BE2C (cell line): Measurements from ENCODE around the gene TIFAB.

Source experiments
- DNase-seq: peaks from one replicate; pipeline ENCODE4 v3.0.0-alpha.2; 2020
- H3K27me3 ChIP-seq: fragments of 250-450 bp; sonication (Bioruptor Pico); 2 replicates; pipeline ENCODE4 v1.5.1; 2020; ENCODE audit warnings: mild to moderate bottlenecking
- H3K36me3 ChIP-seq: fragments of 250-450 bp; sonication (Bioruptor Pico); 2 replicates; pipeline ENCODE4 v1.5.1; 2020; ENCODE audit warnings: mild to moderate bottlenecking
- H3K4me1 ChIP-seq: fragments of 250-450 bp; sonication (Bioruptor Pico); 2 replicates; pipeline ENCODE4 v1.5.1; 2020
- H3K4me3 ChIP-seq: 2 replicates; pipeline ENCODE4 v1.5.1; 2011; ENCODE audit warnings: low read depth, low read length
- H3K9me3 ChIP-seq: fragments of 250-450 bp; sonication (Bioruptor Pico); 2 replicates; pipeline ENCODE4 v1.5.1; 2020
- CTCF ChIP-seq: IDR thresholded peaks from 2 replicates; pipeline ENCODE4 v1.5.1; 2012; ENCODE audit warnings: mild to moderate bottlenecking, low read depth, low read length

The TIFAB gene

GRCh38 chr5:135451581-135452320, 400 bp downstream of the TIFAB start:
- Histone ChIP-seq H3K36me3 (no peaks in the 10 kb centered on the region), H3K4me3 (no peak overlapping the region), H3K4me1 (no peaks in the 10 kb centered on the region), H3K9me3 (no peaks in the 10 kb centered on the region), H3K27me3 (peaks cover 19% of the 10 kb centered on the region)
- DNase-seq = peak; percentile 0
- TF ChIP-seq CTCF = no peak

- no peak for DNase-seq
- no peak for TF ChIP-seq CTCF
- Histone ChIP-seq H3K36me3 (no peaks in the 10 kb centered on the region), H3K27me3 (peaks cover 19% of the 10 kb centered on the region), H3K4me3 (no peak overlapping the region), H3K4me1 (no peaks in the 10 kb centered on the region), H3K9me3 (no peaks in the 10 kb centered on the region)
Measured at GRCh38 chr5:135450952-135451351, 1.2 kb downstream of the TIFAB start.

- DNase-seq = peak; percentile 1
- H3K4me3 ChIP-seq = no peak overlapping the region
Measured at GRCh38 chr5:135450336-135450735, 1.8 kb downstream of the TIFAB start.

GRCh38 chr5:135449644-135450043, 2.5 kb downstream of the TIFAB start:
- H3K27me3 ChIP-seq = peaks cover 19% of the 10 kb centered on the region
- no peaks in the 10 kb centered on the region for H3K4me1 ChIP-seq
- no peaks in the 10 kb centered on the region for H3K36me3 ChIP-seq
- H3K4me3 ChIP-seq = no peak overlapping the region
- DNase-seq = peak; percentile 1
- no peaks in the 10 kb centered on the region for H3K9me3 ChIP-seq
- TF ChIP-seq CTCF = no peak

More at GRCh38 chr5:135450336-135450735, 1.8 kb downstream of the TIFAB start:
- Histone ChIP-seq H3K4me1 (no peaks in the 10 kb centered on the region), H3K36me3 (no peaks in the 10 kb centered on the region), H3K9me3 (no peaks in the 10 kb centered on the region), H3K27me3 (peaks cover 19% of the 10 kb centered on the region)
- TF ChIP-seq CTCF = no peak

- H3K4me3 ChIP-seq = no peak overlapping the region
- TF ChIP-seq CTCF = no peak
- H3K36me3 ChIP-seq = no peaks in the 10 kb centered on the region
- H3K9me3 ChIP-seq = no peaks in the 10 kb centered on the region
- peaks cover 17% of the 10 kb centered on the region for H3K27me3 ChIP-seq
- DNase-seq = no peak
- H3K4me1 ChIP-seq = no peaks in the 10 kb centered on the region
Measured at GRCh38 chr5:135448791-135449507, 3.2 kb downstream of the TIFAB start.
